Measurements from ENCODE around the gene ABAT. TPM values are rescaled to one million over a fixed set of nuclear protein-coding genes. Genes with fewer than 3 reads are reported as not detected.
A peak's percentile ranks its signal among the peaks of the same experiment; 100 is the strongest.

ABAT gene
- total and polyA plus RNA-seq, 9 donors: 3.8 to 20.3 (median 13.6) TPM

GRCh38 chr16:8795091-8795490 is 120.7 kb downstream of the ABAT start:
- DNase-seq: no peak
- H3K4me3 ChIP-seq: no peak overlapping the region
- no peak overlapping the region for H3K27ac ChIP-seq
- no peaks in the 10 kb centered on the region for H3K27me3 ChIP-seq
- H3K9me3 ChIP-seq: no peaks in the 10 kb centered on the region
- H3K36me3 ChIP-seq: no peaks in the 10 kb centered on the region
- intact Hi-C loops (cut with DNase I): loop anchor here in 2 of 4 donors (5.0 to 10.0 kb wide), 3 partner anchors 77 to 120 kb away; partner anchors contain the start of gene ABAT (in 1 of the 2)
- TF ChIP-seq CTCF (IDR thresholded peaks at IDR 0.05) (no peak), POLR2A (IDR thresholded peaks at IDR 0.05) (no peak), EP300 (IDR thresholded peaks at IDR 0.05) (no peak)
- peaks cover 3% of the 10 kb centered on the region for H3K4me1 ChIP-seq (ENCODE audit: insufficient read depth)
- 80 to 86% (median 85%) methylated on average over 8 of the region's 8 CpGs for WGBS, 3 donors

- no peak for DNase-seq
- 90 to 94% (median 90%) methylated on average over 10 of the region's 10 CpGs for WGBS, 3 donors
- Histone ChIP-seq H3K4me1 (ENCODE audit: insufficient read depth) (peaks cover 3% of the 10 kb centered on the region), H3K9me3 (no peaks in the 10 kb centered on the region), H3K27me3 (no peaks in the 10 kb centered on the region), H3K4me3 (no peak overlapping the region), H3K36me3 (no peaks in the 10 kb centered on the region), H3K27ac (no peak overlapping the region)
- intact Hi-C loops (cut with DNase I): loop anchor here in 2 of 4 donors (2.0 to 10.0 kb wide), 4 partner anchors 47 to 121 kb away; partner anchors contain the start of gene ABAT (in 1 of the 2)
- TF ChIP-seq CTCF (IDR thresholded peaks at IDR 0.05) (no peak), EP300 (IDR thresholded peaks at IDR 0.05) (no peak), POLR2A (IDR thresholded peaks at IDR 0.05) (no peak)
Measured at GRCh38 chr16:8795818-8796217, 121.4 kb downstream of the ABAT start.

GRCh38 chr16:8796469-8797363 is 122.3 kb downstream of the ABAT start:
- 31 to 35% (median 34%) methylated on average over 14 of the region's 14 CpGs for WGBS, 3 donors
- no peak for DNase-seq
- intact Hi-C loops (cut with DNase I): loop anchor here in 2 of 4 donors (2.0 to 10.0 kb wide), 4 partner anchors 48 to 122 kb away; partner anchors contain the start of gene ABAT (in 1 of the 2)
- TF ChIP-seq POLR2A (IDR thresholded peaks at IDR 0.05) (no peak), EP300 (IDR thresholded peaks at IDR 0.05) (no peak), CTCF (IDR thresholded peaks at IDR 0.05) (no peak)
- Histone ChIP-seq H3K27me3 (no peaks in the 10 kb centered on the region), H3K27ac (peak overlapping the region in 1 of 2 donors; percentile 43), H3K36me3 (no peaks in the 10 kb centered on the region), H3K4me1 (ENCODE audit: insufficient read depth) (peaks cover 3% of the 10 kb centered on the region), H3K4me3 (peak overlapping the region; percentile 94), H3K9me3 (no peaks in the 10 kb centered on the region)

- Histone ChIP-seq H3K27ac (peak within 1 kb of the TSS in 1 of 2 donors; percentile 43), H3K36me3 (no peaks in the 10 kb centered on the region), H3K9me3 (no peaks in the 10 kb centered on the region), H3K27me3 (no peaks in the 10 kb centered on the region), H3K4me3 (peak within 1 kb of the TSS; percentile 94), H3K4me1 (ENCODE audit: insufficient read depth) (peaks cover 3% of the 10 kb centered on the region)
- intact Hi-C loops (cut with DNase I): loop anchor here in 2 of 4 donors (2.0 to 10.0 kb wide), 4 partner anchors 49 to 123 kb away; partner anchors contain the start of gene ABAT (in 1 of the 2)
- peak; percentile 94 to 96 (median 94) for DNase-seq
- WGBS, 3 donors: 0% methylated on average over 61 of the region's 61 CpGs
- TF ChIP-seq CTCF (IDR thresholded peaks at IDR 0.05) (peak in 1 of 3 donors; percentile 24), EP300 (IDR thresholded peaks at IDR 0.05) (no peak), POLR2A (IDR thresholded peaks at IDR 0.05) (peak; percentile 32)
Measured at GRCh38 chr16:8797364-8798173, 123.2 kb downstream of the ABAT start, which contains the start of the genes PMM2 and TMEM186. Gene PMM2, plus strand, starts transcription at chr16:8797839. Its CDS starts 44 bp downstream, at chr16:8797883. Gene TMEM186, minus strand, starts transcription at chr16:8797639. Its CDS starts 25 bp downstream, at chr16:8797614.

All from ovary (tissue), 9 donors.